Stimulated activated CD4-positive, alpha-beta T cell treated with anti-CD3 and anti-CD28 coated beads, Interleukin-12 subunit alpha, Interleukin-12 subunit beta, amount 100 ng/mL, for 48 hours (primary cell): ENCODE results near the gene DENND1A.
"Not testable (repeated sequence)": the region's sequence is repeated elsewhere in the genome, so short reads cannot be mapped to it uniquely, and the experiment has no call there.

Experiments used
- DNase-seq, 3 donors: peaks; one replicate each; pipeline ENCODE4 v3.0.0-alpha.2; 2020; ENCODE audit warnings: low read depth in 2 of 3, low spot score in 1 of 3

Gene DENND1A

DNA sequence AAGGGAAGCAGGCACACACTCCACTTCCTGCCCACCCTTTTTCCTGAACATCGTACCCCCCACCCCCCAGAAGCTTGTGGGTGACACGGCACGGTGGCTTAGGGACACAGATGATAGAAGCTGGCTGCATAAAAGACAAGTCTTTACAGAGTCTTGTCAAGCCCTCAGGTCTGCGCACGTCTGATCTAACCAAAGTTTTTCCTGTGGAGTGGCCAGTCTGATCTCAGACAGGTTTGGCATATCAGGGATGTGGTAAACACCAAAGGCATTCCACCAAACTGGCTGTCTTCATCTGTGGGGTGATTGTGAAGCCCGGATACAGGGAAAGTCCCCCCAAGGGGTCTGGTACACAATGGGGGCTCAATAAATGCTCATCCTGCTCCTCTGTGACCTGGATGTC, 523.9 kb downstream of the DENND1A start:
- DNase-seq: no peak

DNA sequence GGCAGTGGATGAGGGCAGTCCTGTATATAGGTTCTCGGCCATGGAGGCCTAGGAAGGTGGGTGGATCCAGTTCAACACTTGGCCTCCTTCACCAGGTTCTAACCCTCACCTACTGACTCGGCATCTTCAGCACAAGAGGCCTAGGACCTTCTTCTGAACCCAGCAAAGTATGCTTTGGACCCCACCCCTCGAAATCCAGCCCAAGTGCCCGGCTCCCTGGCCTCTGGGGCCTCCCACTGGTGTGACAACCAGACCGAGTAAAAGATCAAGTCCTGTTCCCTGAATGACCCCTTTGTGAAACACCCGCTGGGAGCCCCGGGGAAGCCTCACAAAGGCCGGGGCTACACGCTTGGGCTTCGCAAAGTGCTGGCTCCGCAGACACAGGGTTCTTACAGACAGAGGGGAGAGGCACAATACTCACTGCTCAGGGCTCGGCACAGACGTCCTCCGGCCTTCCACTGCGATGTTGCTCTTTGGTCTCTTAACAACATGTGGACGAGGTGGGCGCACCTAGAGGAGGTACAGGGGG, 526.9 kb downstream of the DENND1A start:
- DNase-seq: no peak

DNA sequence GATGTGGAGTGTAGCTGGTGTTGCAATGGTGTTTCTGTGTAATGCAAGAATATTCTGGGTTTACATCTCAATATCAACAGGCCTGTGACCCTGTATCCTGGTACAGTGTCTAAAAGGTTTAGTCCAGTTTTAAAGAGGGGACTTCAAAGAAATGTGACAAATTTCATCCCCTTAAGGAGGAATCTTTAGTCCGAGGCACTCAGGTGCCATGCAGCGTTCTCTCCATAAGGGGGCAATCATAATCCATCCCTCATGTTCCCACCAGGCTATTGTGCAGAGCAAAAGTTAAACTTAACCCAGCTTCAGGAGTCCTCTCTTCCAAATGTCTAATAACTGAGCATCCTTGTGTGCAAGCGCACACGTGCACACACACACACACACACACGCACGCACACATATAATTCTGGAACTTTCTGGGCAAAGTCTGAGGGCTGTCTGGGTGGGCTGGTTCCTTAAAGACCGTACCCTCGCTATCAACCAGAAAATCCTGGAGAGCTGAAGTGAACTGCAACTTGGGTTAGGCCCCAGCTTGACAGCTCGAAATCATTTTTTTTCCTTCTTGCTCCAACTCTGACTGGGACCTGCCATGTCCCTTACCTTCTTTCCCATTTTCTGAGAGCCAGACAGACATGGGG, 527.9 kb downstream of the DENND1A start:
- no peak for DNase-seq

DNA sequence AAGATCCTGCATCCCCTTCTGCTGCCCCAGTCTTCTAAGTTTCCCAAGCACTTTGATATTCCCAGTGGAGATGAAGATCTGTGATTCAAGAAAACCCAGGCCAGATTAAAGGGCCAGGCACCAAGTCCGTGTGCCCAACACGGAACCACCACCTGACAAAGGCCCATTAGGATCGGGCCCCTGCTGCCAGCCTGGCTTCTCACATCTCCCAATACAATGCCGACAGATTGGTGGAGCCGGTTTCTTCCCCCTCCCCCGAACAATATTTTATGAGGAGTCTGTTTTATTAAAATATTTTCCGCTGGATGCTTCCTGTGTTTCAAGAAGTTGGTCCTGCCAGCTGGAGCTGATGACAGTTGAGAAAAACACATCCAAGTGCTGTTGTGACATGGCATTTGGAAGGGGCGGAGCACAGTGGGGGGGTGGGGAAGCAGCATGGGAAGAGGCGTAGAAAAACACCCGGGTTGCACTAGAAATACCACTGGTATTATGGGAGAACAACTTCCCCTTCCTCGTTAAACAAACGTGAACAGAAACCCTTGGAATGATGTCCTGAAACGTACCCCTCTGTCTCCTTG, 528.9 kb downstream of the DENND1A start:
- no peak for DNase-seq

DNA sequence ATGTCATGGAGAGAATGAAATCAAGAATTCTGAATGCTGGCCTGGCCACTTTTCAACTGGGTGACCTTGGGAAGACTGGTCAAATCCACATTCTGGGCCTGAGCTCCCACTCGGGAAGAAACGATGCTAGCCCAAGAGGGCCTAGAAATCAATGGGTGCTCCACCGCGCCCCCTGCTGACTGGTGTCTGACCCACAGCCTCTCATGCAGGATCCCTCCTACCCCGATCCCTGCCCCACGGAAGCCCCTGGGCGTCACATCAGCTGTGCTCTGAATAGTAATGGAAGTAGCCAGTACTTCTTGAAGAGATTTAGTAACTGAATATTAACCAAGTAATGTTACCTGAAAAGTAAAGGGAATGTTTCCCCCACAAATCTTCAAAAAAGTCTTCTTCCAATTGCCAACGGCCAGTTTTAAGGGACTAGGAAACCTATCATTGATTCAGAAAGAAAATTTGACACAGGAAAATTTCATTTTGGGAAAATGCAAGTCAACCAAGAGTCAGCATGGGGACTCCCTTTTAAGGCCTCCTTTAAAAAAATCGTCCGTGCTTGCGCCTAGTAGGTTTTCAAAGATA, 530.0 kb downstream of the DENND1A start:
- peak in 2 of 3 donors; percentile 19 to 35 for DNase-seq

DNA sequence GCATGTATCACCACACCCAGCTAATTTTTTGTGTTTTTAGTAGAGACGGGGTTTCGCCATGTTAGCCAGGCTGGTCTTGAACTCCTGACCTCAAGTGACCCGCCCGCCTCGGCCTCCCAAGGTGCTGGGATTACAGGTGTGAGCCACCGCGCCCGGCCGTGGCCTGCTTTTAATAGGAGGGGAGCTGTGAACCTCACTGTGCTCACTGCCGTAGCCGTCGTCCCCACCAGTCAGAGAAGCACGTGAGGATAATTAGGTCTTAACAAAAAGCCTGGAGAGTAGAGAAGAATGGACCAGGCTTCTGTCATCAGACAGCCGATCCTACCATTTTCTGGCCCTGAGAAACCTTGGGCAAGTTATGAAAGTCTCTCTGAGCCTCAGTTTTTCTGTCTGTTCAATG, 531.0 kb downstream of the DENND1A start:
- DNase-seq: not testable (repeated sequence)

DNA sequence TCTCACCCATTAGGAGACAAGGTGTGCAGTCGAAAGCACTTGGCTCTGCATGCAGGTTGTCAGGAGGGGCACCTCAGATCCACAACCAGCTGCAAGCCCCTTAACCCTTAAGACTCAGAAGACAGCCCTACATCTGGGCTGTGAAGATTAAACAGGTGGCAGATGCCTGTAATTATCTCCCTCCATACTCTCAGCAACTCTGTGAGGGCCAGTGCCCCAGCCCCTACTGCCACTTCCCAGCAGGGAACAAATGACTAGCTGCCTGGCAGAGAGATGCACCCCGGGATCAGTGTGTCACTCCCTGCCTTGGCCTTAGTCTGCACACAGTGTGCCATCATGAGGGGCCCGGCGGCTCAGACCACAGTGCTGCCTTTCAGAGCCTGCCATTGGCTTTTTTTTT, 532.0 kb downstream of the DENND1A start:
- DNase-seq: no peak

DNA sequence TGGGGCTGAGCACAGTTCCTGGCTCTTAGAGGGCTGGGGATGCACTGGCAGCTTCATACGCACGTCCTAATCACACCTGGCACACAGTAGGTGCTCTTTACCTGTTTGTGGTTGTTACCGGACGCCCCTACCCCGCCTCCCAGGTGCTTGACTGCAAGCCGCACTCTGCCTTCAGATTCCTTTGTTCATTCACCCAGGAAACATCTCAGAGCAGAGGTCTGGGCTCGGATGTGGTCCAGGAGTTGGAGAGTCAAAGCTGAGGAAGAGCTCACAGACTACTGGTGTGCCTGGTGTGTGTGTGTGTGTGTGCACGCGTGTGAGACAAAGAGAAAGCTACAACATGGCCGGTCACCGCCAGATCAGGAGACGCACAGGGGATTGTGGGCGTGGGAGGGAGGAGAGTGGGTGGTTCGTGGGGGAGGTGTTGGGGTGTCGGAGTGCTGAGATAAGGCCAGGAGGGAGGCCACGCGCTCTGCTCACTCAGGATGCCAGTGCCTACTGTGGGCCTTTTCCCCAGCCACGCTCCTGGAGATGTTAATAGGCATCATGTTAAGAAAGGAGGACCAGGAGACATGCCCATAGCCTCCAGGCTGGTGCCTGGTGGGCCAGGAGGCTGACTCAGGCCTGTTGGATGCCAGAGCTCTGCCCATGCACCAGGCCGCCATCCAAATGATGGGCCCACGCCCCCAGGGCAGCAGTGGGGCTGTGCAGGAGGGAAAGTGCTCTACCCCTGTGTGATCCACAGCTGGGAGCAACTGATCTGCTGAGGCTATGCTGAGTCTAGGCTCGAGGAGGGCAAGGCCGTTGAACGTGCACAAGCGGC, 534.0 kb downstream of the DENND1A start:
- DNase-seq: no peak

DNA sequence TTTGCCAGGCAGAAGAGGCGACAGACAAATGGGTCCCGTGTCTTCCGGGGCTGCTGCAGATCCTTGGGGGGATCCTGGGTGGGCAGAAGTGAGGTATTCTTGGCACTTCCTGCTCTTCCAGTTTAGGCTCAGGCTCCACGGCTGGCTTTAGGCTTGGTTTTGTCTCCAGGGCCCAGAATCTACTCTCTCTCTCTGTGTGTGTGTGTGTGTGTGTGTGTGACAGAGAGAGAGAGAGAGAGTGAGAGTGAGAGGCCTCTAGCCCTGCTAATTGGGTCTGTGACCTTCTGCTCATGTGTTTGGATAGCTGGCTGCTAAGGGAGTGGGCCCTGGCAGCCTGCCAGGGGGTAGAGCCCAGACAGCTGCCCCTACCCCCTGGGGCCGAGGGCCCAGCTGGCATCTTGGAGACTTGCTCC, 534.6 kb downstream of the DENND1A start:
- DNase-seq: no peak

DNA sequence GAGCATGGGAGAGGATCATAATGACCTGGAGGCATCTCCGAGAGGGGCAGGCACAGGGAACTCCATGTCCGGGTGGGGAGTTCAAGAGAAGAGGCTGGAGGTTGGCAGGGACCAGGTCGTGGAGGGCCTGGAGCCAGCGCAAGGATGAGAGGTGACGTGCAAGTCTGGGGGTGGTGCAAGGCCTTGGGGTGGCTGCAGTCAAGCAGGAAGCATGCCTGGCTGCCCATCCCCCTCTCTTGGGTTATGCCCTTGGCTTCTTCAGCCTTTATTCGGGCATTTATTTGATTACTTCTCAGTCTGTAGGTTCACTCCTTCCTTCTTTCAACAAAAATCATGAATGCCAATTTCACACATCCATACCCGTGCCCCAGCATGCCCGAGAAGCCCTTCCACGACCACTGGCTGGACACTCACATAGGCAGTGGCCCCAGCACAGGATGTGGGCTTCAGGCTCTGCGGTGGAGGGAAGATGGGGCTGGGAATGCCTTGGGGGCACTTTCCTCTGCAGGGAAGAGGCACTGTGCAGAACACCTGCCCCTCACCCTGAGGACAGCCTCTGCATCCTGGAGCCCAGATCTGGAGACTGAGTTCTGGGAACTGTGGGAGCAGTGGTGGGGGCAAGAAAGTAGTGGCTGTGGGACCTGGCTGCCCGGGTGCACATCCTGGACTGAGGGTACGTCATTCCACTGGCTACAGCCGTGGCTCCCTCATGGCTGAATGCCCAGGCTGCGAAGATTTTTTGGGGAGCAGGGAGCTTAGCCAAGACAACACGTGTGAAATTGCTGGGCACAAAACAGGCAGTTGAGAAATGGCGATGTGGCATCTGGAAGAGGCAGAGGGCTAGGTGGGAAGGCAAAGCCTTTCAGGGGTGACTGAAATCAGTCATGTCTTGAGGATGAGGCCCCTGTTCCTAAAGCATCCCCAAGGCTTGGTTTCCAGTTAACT, 535.4 kb downstream of the DENND1A start:
- DNase-seq: no peak

DNA sequence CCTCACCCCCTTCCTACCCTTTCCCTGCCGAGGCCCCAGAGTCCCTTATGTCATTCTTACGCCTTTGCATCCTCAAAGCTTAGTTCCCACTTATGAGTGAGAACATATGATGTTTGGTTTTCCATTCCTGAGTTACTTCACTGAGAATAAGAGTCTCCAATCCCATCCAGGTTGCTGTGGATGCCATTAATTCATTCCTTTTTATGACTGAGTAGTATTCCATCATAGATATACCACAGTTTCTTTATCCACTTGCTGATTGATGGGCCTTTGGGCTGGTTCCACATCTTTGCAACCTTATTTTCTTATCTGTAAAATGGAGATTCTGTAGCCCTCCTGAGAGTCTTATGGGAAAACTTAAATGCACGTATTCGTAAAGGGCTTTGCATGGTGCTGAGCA, 537.1 kb downstream of the DENND1A start:
- no peak for DNase-seq

DNA sequence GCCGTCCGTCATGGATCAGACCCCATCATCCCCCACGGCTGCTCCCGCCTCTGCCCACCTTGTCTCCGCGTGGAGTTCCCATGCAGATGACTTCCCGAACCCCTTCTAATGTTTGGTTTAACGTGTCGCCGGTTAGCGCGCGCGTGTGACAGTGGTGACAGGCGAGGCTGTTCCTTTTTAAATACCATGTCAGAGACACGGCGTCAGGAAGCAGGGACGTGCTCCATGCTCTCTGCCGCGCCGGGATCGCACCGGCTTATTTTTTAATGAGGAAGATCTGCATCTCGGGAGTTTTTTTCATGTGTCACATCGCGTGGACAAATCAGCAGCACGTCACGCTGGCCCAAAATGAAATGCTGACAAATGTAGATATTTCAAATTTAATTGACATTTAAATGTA, 538.0 kb downstream of the DENND1A start:
- DNase-seq: no peak

DNA sequence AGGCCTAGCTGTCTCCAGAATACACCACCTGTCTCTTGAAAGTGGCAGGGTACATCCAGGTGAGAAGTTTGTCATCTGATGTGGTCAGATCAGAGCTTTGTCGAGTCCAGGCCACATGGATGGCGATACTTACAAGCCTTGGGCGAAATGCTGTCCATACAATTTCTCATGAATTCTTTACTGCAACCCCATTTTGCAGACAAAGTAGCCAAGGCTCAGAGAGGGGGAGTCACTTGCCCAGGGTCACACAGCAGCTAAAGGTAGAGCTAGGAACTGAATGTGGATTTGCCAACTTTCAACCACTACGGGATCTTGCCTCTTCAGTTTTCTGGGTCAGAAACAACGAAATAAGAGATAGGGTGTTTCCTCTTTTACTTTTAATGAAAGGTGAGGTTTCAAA, 538.7 kb downstream of the DENND1A start:
- DNase-seq: no peak

DNA sequence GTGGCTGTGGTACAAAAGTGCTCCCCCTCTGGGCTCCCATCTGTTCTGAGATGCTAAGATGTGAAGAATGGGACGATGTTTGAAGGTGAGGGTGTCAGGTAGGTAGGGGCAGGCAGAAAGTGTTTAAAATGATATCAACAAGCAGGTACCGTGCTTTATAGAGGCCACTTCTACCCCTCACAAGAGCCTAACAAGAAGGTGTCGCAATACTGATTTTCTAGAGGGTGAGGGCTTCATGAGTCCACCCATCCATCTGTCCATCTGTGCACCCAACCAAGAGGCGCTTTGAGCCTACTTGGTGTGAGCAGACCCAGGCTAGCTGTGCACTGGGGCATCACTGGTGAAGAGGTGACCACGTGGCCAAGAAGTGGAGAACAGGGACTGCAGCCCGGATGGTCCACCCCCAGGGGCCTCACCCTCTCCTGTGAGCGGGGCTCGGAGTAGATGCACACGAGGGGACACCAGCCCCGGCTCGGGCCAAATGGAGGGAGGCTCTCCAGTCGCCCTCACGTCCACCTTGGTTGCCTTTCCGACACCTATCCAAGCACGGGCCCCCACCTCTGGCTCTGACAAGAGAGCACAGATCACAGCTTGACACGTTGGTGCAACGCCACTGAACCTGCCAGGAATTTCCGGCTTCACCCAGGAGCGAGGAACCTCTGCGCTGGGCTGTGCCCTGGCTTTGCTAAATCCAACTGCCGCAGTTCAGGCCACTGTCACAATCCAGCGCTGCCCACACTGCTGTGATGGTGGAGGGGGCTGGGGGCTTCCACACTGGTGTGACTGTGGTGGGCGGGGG, 539.4 kb downstream of the DENND1A start:
- DNase-seq: no peak

DNA sequence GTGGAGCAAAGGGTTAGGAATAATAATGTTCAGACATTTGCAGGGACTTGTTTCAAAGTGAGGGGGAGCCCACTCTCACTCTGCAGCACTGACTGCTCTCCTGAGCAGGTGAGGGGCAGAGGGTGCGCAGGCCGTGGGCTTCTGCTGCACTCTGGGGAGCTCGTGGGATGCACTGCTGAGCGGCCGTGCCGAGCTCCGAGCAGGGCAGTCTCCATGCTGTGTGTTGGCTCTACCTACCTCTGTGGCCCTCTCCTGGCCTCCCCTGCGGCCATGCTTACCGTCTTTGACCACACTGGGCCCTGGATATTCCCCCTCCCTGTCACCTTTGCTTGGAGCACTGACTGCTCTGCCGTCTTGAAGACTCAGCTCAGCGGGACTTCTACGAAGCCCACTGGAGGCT, 540.2 kb downstream of the DENND1A start:
- no peak for DNase-seq

DNA sequence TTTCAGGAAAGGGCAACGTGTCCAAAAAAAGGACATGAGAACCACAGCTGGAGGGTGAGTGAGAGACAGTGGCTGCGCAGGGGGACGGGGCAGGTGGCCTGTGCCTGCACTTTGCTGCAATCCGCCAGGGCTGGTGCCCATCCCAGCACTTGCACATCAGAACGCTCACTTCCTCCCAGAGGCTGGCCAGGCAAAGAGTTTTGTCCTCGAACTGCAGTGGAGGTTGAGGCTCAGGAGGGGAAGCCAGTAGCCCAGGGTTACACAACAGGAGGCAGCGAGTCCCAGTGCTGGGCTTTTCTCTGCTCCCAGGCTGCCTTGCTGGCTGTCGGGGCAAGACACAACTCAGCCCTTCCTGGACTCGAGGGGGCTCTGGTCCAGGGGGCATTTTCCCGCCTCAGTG, 540.9 kb downstream of the DENND1A start:
- no peak for DNase-seq

DNA sequence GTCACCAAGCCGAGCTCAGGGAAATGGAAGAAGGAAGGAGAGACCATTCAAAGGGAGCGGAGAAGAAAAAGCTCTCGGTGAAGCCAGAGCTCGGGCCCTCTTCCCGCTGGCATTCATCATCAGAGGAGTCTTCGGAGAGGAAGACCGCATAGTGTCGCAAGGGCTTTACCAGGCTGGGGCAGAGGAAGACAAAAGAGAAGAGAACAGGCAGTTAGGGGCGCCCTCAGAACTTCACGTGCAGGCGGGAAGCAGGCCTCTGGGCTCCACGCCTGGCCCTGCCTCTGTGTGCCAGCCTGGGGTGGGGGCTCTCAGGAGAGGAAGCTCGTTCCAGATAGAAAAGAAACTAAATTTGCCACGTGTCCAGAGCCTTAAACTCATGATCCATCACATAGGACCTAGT, 542.2 kb downstream of the DENND1A start:
- no peak for DNase-seq

DNA sequence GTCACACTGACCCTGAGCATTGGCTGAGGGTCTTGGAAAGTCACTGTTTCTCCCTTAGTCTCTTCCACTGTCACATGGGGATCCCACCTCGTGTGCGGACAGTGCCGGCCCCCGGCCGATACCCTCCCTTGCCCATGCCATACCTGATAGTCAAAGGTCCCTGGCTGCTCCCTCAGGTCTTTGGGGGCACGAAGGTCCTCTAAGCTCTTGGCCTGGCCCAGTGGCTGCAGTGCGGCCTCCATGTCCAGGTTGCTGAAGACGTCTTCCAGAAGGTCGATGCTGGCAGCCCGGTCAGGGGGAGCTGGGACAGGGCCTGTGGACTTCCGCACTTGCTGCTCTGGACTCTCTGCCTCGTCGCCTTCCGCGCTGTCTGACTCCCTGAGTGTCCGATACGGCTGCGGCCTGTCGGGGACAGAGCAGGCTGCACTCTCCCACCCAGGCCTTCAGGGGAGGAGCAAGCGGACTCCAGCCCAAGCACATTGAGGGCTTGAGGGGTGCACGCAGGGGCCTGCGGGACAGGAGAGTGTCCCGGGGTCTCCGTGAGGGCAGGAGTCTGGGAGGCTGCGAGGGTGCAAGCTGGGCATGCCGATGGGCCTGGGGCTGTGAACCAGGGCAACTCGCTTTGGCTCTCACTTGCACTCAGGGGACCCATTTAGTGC, 546.3 kb downstream of the DENND1A start:
- no peak for DNase-seq
